BLaER1 treated with 17β-estradiol and CSF1 and Interleukin-3, amounts not matched to agents 10 nM and 100 nM (cell line): ENCODE measurements around the gene CXCL5.
A peak's percentile ranks its signal among the peaks of the same experiment; 100 is the strongest.

Source experiments
- H3K27ac ChIP-seq, 11 experiments: shearing (Covaris generic); formaldehyde crosslinking; 2 replicates each; pipeline ENCODE4 v1.8.1; 2022
- H3K27me3 ChIP-seq, 11 experiments: shearing (Covaris generic); formaldehyde crosslinking; 2 replicates each; pipeline ENCODE4 v1.8.1; 2022
- H3K36me3 ChIP-seq, 11 experiments: shearing (Covaris generic); formaldehyde crosslinking; 2 replicates each; pipeline ENCODE4 v1.8.1; 2022
- H3K4me1 ChIP-seq, 10 experiments: shearing (Covaris generic); formaldehyde crosslinking; 2 replicates each; pipeline ENCODE4 v1.8.1; 2022
- H3K4me2 ChIP-seq, 11 experiments: shearing (Covaris generic); formaldehyde crosslinking; 2 replicates each; pipeline ENCODE4 v1.8.1; 2022
- H3K4me3 ChIP-seq, 10 experiments: shearing (Covaris generic); formaldehyde crosslinking; 2 replicates each; pipeline ENCODE4 v1.8.1; 2022
- H3K9ac ChIP-seq, 11 experiments: shearing (Covaris generic); formaldehyde crosslinking; 2 replicates each; pipeline ENCODE4 v1.8.1; 2022
- H3K9me3 ChIP-seq, 11 experiments: shearing (Covaris generic); formaldehyde crosslinking; replicated peaks in 1 of 11; 2 replicates each; pipeline ENCODE4 v1.8.1; 2022
- H4K20me1 ChIP-seq, 11 experiments: shearing (Covaris generic); formaldehyde crosslinking; 2 replicates each; pipeline ENCODE4 v1.8.1; 2022
- Cebpa-rat ChIP-seq, 11 experiments: shearing (Covaris generic); IDR thresholded peaks; 2 replicates each; pipeline ENCODE4 v1.8.1; 2022

CXCL5 gene

GRCh38 chr4:73948990-73949706, 49.3 kb downstream of the CXCL5 start:
- Histone ChIP-seq H3K4me3 (no peak overlapping the region), H4K20me1 (no peaks in the 10 kb centered on the region), H3K27ac (peak overlapping the region in 3 of 11 experiments; percentile 27 to 75 (median 57); a peak in 5 of 22 replicates), H3K36me3 (no peaks in the 10 kb centered on the region), H3K27me3 (no peaks in the 10 kb centered on the region), H3K9me3 (peaks cover 0 to 4% (median 1%) of the 10 kb centered on the region in 11 experiments; a peak in 8 of 22 replicates), H3K9ac (no peak overlapping the region; a peak in 1 of 22 replicates), H3K4me1 (peaks cover 0 to 52% (median 0%) of the 10 kb centered on the region in 10 experiments; a peak in 5 of 20 replicates), H3K4me2 (peak overlapping the region in 2 of 11 experiments; percentile 47 to 59; a peak in 4 of 22 replicates)
- TF ChIP-seq Cebpa-rat (IDR thresholded peaks at IDR 0.05), result no peak

- Histone ChIP-seq H3K9ac (no peak overlapping the region; a peak in 1 of 22 replicates), H3K36me3 (no peaks in the 10 kb centered on the region), H3K9me3 (peaks cover 0 to 7% (median 4%) of the 10 kb centered on the region in 11 experiments; a peak in 8 of 22 replicates), H4K20me1 (no peaks in the 10 kb centered on the region), H3K27me3 (no peaks in the 10 kb centered on the region), H3K4me1 (peaks cover 0 to 45% (median 0%) of the 10 kb centered on the region in 10 experiments; a peak in 5 of 20 replicates), H3K27ac (peak overlapping the region in 3 of 11 experiments; percentile 27 to 75 (median 57); a peak in 5 of 22 replicates), H3K4me3 (no peak overlapping the region), H3K4me2 (peak overlapping the region in 2 of 11 experiments; percentile 47 to 59; a peak in 2 of 22 replicates)
- TF ChIP-seq Cebpa-rat (IDR thresholded peaks at IDR 0.05), result no peak
These were observed 50.2 kb downstream of the CXCL5 start for GRCh38 chr4:73948291-73948690.

GRCh38 chr4:73947239-73947985, 51.1 kb downstream of the CXCL5 start:
- Histone ChIP-seq H3K4me2 (peak overlapping the region in 1 of 11 experiments; percentile 16; a peak in 1 of 22 replicates), H3K27ac (peak overlapping the region in 3 of 11 experiments; percentile 27 to 75 (median 57); a peak in 5 of 22 replicates), H3K36me3 (no peaks in the 10 kb centered on the region), H3K9me3 (peaks cover 0 to 7% (median 4%) of the 10 kb centered on the region in 11 experiments; a peak in 8 of 22 replicates), H3K27me3 (no peaks in the 10 kb centered on the region), H4K20me1 (no peaks in the 10 kb centered on the region), H3K9ac (no peak overlapping the region), H3K4me1 (peaks cover 0 to 38% (median 0%) of the 10 kb centered on the region in 10 experiments; a peak in 5 of 20 replicates), H3K4me3 (no peak overlapping the region)
- no peak for TF ChIP-seq Cebpa-rat (IDR thresholded peaks at IDR 0.05)

- no peak for TF ChIP-seq Cebpa-rat (IDR thresholded peaks at IDR 0.05)
- Histone ChIP-seq H3K27me3 (no peaks in the 10 kb centered on the region), H3K9ac (no peak overlapping the region), H3K9me3 (peaks cover 0 to 7% (median 4%) of the 10 kb centered on the region in 11 experiments; a peak in 8 of 22 replicates), H3K36me3 (no peaks in the 10 kb centered on the region), H3K4me3 (no peak overlapping the region), H3K4me2 (no peak overlapping the region), H4K20me1 (no peaks in the 10 kb centered on the region), H3K4me1 (peaks cover 0 to 42% (median 0%) of the 10 kb centered on the region in 10 experiments; a peak in 5 of 20 replicates), H3K27ac (no peak overlapping the region)
These were observed 52.6 kb downstream of the CXCL5 start for GRCh38 chr4:73945674-73946449.
